HEK293 (cell line): Measurements from ENCODE around the gene PLAGL2.
"Not testable (repeated sequence)": the region's sequence is repeated elsewhere in the genome, so short reads cannot be mapped to it uniquely, and the experiment has no call there.

Experiments used
- CTCF ChIA-PET: fragments of 350-600 bp; formaldehyde crosslinking; extraction: SDS; loops from one replicate; lab custom pipeline; 2021; ENCODE audit warnings: antibody characterized with exemption; lab: Yijun Ruan, JAX
- POLR2A ChIA-PET: fragments of 300-600 bp; formaldehyde crosslinking; extraction: SDS; loops from one replicate; lab custom pipeline; 2020; ENCODE audit warnings: antibody characterized with exemption, inconsistent platforms; lab: Yijun Ruan, JAX
- H3K27ac ChIP-seq: fragments of 200-500 bp; sonication (Bioruptor generic); 2 replicates; pipeline ENCODE4 v1.5.1; 2014; ENCODE audit warnings: low read depth, low read length, control low read depth, inconsistent platforms; ENCODE audit errors: extremely low read depth
- H3K36me3 ChIP-seq, 2 experiments: fragments of 200-500 bp in 1 of 2; sonication (Bioruptor generic) in 1 of 2; 1 replicate in 1 of 2; 2 replicates in 1 of 2; pipeline ENCODE4 v1.5.1; 2014 to 2017; ENCODE audit warnings: inconsistent platforms in 2 of 2, low read length in 2 of 2; ENCODE audit not compliant: control insufficient read depth in 2 of 2, insufficient read depth in 1 of 2
- H3K4me1 ChIP-seq: fragments of 200-500 bp; sonication (Bioruptor generic); 2 replicates; pipeline ENCODE4 v1.5.1; 2014; ENCODE audit warnings: mild to moderate bottlenecking, low read length, inconsistent platforms; ENCODE audit not compliant: control insufficient read depth, insufficient read depth
- H3K4me3 ChIP-seq: 2 replicates; pipeline ENCODE4 v1.5.1; 2011; ENCODE audit warnings: low read depth, mild to moderate bottlenecking, control low read depth, low read length, moderate library complexity
- H3K9me3 ChIP-seq: fragments of 200-500 bp; sonication (Bioruptor generic); 2 replicates; pipeline ENCODE4 v1.5.1; 2014; ENCODE audit warnings: low read depth, low read length, inconsistent platforms; ENCODE audit not compliant: control insufficient read depth, insufficient read depth
- GLIS1 ChIP-seq: fragments of 450-650 bp; formaldehyde crosslinking; IDR thresholded peaks from 2 replicates; pipeline ENCODE4 v1.5.1; 2016; ENCODE audit warnings: missing biosample characterization, missing genetic modification characterization
- HIC1 ChIP-seq: fragments of 450-650 bp; formaldehyde crosslinking; IDR thresholded peaks from 2 replicates; pipeline ENCODE4 v1.5.1; 2016; ENCODE audit warnings: missing biosample characterization, missing genetic modification characterization
- HOXD13 ChIP-seq: sonication (generic); formaldehyde crosslinking; IDR thresholded peaks from 2 replicates; pipeline ENCODE4 v1.8.0; 2022; ENCODE audit warnings: missing genetic modification reagents, borderline replicate concordance
- KLF10 ChIP-seq: fragments of 450-650 bp; IDR thresholded peaks from 2 replicates; pipeline ENCODE4 v1.5.1; 2018; ENCODE audit warnings: missing biosample characterization, mild to moderate bottlenecking, missing genetic modification characterization
- KLF16 ChIP-seq: fragments of 450-650 bp; formaldehyde crosslinking; IDR thresholded peaks from 2 replicates; pipeline ENCODE4 v1.5.1; 2017; ENCODE audit warnings: missing biosample characterization, missing genetic modification characterization
- SP3 ChIP-seq: fragments of 450-650 bp; formaldehyde crosslinking; IDR thresholded peaks from 2 replicates; pipeline ENCODE4 v1.5.1; 2016; ENCODE audit warnings: missing biosample characterization, missing genetic modification characterization
- ZBTB44 ChIP-seq: fragments of 450-650 bp; IDR thresholded peaks from 2 replicates; pipeline ENCODE4 v1.5.1; 2018; ENCODE audit warnings: missing biosample characterization, mild to moderate bottlenecking, missing genetic modification characterization
- ZFP3 ChIP-seq: fragments of 450-650 bp; formaldehyde crosslinking; IDR thresholded peaks from 2 replicates; pipeline ENCODE4 v1.5.1; 2016; ENCODE audit warnings: low read depth, missing biosample characterization, missing genetic modification characterization
- ZFP69B ChIP-seq: fragments of 450-650 bp; formaldehyde crosslinking; IDR thresholded peaks from 2 replicates; pipeline ENCODE4 v1.5.1; 2016; ENCODE audit warnings: missing biosample characterization, missing genetic modification characterization
- ZNF157 ChIP-seq: fragments of 450-650 bp; formaldehyde crosslinking; IDR thresholded peaks from 2 replicates; pipeline ENCODE4 v1.5.1; 2016; ENCODE audit warnings: missing biosample characterization, missing genetic modification characterization
- ZNF18 ChIP-seq: fragments of 450-650 bp; formaldehyde crosslinking; IDR thresholded peaks from 2 replicates; pipeline ENCODE4 v1.5.1; 2016; ENCODE audit warnings: missing biosample characterization, missing genetic modification characterization
- ZNF184 ChIP-seq: fragments of 450-650 bp; IDR thresholded peaks from 2 replicates; pipeline ENCODE4 v1.5.1; 2018; ENCODE audit warnings: missing biosample characterization, mild to moderate bottlenecking, missing genetic modification characterization
- ZNF280C ChIP-seq: fragments of 450-650 bp; formaldehyde crosslinking; IDR thresholded peaks from 2 replicates; pipeline ENCODE4 v1.5.1; 2016; ENCODE audit warnings: missing biosample characterization, missing genetic modification characterization
- ZNF555 ChIP-seq: fragments of 450-650 bp; formaldehyde crosslinking; conservative IDR thresholded peaks from 2 replicates; pipeline ENCODE4 v1.5.1; 2017; ENCODE audit warnings: missing biosample characterization, mild to moderate bottlenecking, missing genetic modification characterization, inconsistent platforms
- ZNF626 ChIP-seq: fragments of 450-650 bp; sonication (Bioruptor Pico); formaldehyde crosslinking; IDR thresholded peaks from 2 replicates; pipeline ENCODE4 v1.5.1; 2018; ENCODE audit warnings: missing biosample characterization, missing genetic modification characterization, inconsistent platforms
- ZNF704 ChIP-seq: fragments of 450-650 bp; formaldehyde crosslinking; IDR thresholded peaks from 2 replicates; pipeline ENCODE4 v1.5.1; 2016; ENCODE audit warnings: missing biosample characterization, missing genetic modification characterization
- ZNF76 ChIP-seq: fragments of 450-650 bp; formaldehyde crosslinking; IDR thresholded peaks from 2 replicates; pipeline ENCODE4; 2016; ENCODE audit warnings: low read depth, missing biosample characterization, missing genetic modification characterization, borderline replicate concordance
- ZNF777 ChIP-seq: fragments of 450-650 bp; formaldehyde crosslinking; IDR thresholded peaks from 2 replicates; pipeline ENCODE4 v1.5.1; 2017; ENCODE audit warnings: missing biosample characterization, missing genetic modification characterization, borderline replicate concordance

The PLAGL2 gene

GRCh38 chr20:32201296-32201976 lies 6.1 kb downstream of the PLAGL2 start:
- no peak for TF ChIP-seq GLIS1
- no peak for TF ChIP-seq ZNF157 (tag by site-specific recombination)
- no peak overlapping the region for H3K4me3 ChIP-seq
- CTCF ChIA-PET: no interaction called here
- H3K4me1 ChIP-seq: peaks cover 6% of the 10 kb centered on the region; the same call in 1 of the 2 replicates
- H3K9me3 ChIP-seq: no peaks in the 10 kb centered on the region
- H3K36me3 ChIP-seq: peaks cover 30 to 92% of the 10 kb centered on the region in 2 experiments
- POLR2A ChIA-PET: no interaction called here
- H3K27ac ChIP-seq: no peak overlapping the region

- TF ChIP-seq ZNF777 (no peak), ZNF555 (tag by site-specific recombination) (no peak), ZNF76 (tag by site-specific recombination) (no peak), ZNF626 (tag by site-specific recombination) (no peak), ZBTB44 (tag by site-specific recombination) (no peak), KLF16 (tag by site-specific recombination) (no peak), ZNF184 (tag by site-specific recombination) (no peak), ZFP69B (no peak), ZNF704 (tag by site-specific recombination) (no peak), ZNF280C (tag by site-specific recombination) (no peak), ZFP3 (tag by site-specific recombination) (no peak), SP3 (tag by site-specific recombination) (no peak), HIC1 (tag by site-specific recombination) (no peak), HOXD13 (CRISPR knock-in tag) (no peak), ZNF18 (tag by site-specific recombination) (no peak), KLF10 (tag by site-specific recombination) (no peak)
- Histone ChIP-seq H3K36me3 (peaks cover 30 to 97% of the 10 kb centered on the region in 2 experiments), H3K4me3 (no peak overlapping the region), H3K4me1 (no peaks in the 10 kb centered on the region), H3K9me3 (no peaks in the 10 kb centered on the region), H3K27ac (no peak overlapping the region)
- CTCF ChIA-PET: no interaction called here
- POLR2A ChIA-PET: no interaction called here
Observed at GRCh38 chr20:32199006-32199405, 8.5 kb downstream of the PLAGL2 start.

GRCh38 chr20:32197136-32197535 lies 10.4 kb downstream of the PLAGL2 start:
- CTCF ChIA-PET, H3K4me1 ChIP-seq, H3K4me3 ChIP-seq, H3K27ac ChIP-seq, POLR2A ChIA-PET, H3K9me3 ChIP-seq: not testable (repeated sequence)
- H3K36me3 ChIP-seq: peaks cover 30 to 90% of the 10 kb centered on the region in 2 experiments

- CTCF ChIA-PET, H3K9me3 ChIP-seq, POLR2A ChIA-PET, H3K27ac ChIP-seq, H3K4me3 ChIP-seq, H3K4me1 ChIP-seq: not testable (repeated sequence)
- peaks cover 30 to 90% of the 10 kb centered on the region in 2 experiments for H3K36me3 ChIP-seq
Observed at GRCh38 chr20:32196613-32197012, 10.9 kb downstream of the PLAGL2 start.
